ENCODE measurements around the gene CTDSPL2.

Gene CTDSPL2

GRCh38 chr15:44426975-44427755, at the start of gene CTDSPL2:
Gene CTDSPL2 (plus strand): TSS chr15:44427629. CDS start chr15:44459015, 31,386 bp downstream.
- Mint-ChIP-seq H3K36me3 (ENCODE audit: low read depth) (peaks cover 24% of the 10 kb centered on the region), H3K9me3 (no peaks in the 10 kb centered on the region), H3K4me3 (peak within 1 kb of the TSS; percentile 91), H3K4me1 (ENCODE audit: low read depth) (peaks cover 26% of the 10 kb centered on the region), H3K27me3 (no peaks in the 10 kb centered on the region), H3K27ac (peak within 1 kb of the TSS; percentile 100)
- intact Hi-C loops (cut with micrococcal nuclease) = loop anchor here (1.0 to 10.0 kb wide), 2 partner anchors 108 to 139 kb away; partner anchors contain the start of genes EIF3J and GOLM2

GRCh38 chr15:44381236-44381635, 46.2 kb upstream of the CTDSPL2 start:
- H3K36me3 Mint-ChIP-seq (ENCODE audit: low read depth) = peaks cover 25% of the 10 kb centered on the region
- peaks cover 11% of the 10 kb centered on the region for H3K4me1 Mint-ChIP-seq (ENCODE audit: low read depth)
- no peaks in the 10 kb centered on the region for H3K9me3 Mint-ChIP-seq
- H3K27ac Mint-ChIP-seq = no peak overlapping the region
- no peak overlapping the region for H3K4me3 Mint-ChIP-seq
- intact Hi-C loops (cut with micrococcal nuclease) = no loop called here
- H3K27me3 Mint-ChIP-seq = no peaks in the 10 kb centered on the region

GRCh38 chr15:44385344-44385942, 42.0 kb upstream of the CTDSPL2 start:
- Mint-ChIP-seq H3K9me3 (no peaks in the 10 kb centered on the region), H3K27ac (no peak overlapping the region), H3K27me3 (no peaks in the 10 kb centered on the region), H3K4me1 (ENCODE audit: low read depth) (peaks cover 11% of the 10 kb centered on the region), H3K4me3 (no peak overlapping the region), H3K36me3 (ENCODE audit: low read depth) (peaks cover 22% of the 10 kb centered on the region)
- intact Hi-C loops (cut with micrococcal nuclease) = no loop called here

- Mint-ChIP-seq H3K36me3 (ENCODE audit: low read depth) (peaks cover 6% of the 10 kb centered on the region), H3K9me3 (no peaks in the 10 kb centered on the region), H3K4me1 (ENCODE audit: low read depth) (no peaks in the 10 kb centered on the region), H3K27me3 (no peaks in the 10 kb centered on the region), H3K4me3 (no peak overlapping the region), H3K27ac (no peak overlapping the region)
- intact Hi-C loops (cut with micrococcal nuclease) = no loop called here
Measured at GRCh38 chr15:44394062-44394461, 33.4 kb upstream of the CTDSPL2 start.

GRCh38 chr15:44394562-44394961, 32.9 kb upstream of the CTDSPL2 start:
- no peak overlapping the region for H3K27ac Mint-ChIP-seq
- H3K4me1 Mint-ChIP-seq (ENCODE audit: low read depth) = no peaks in the 10 kb centered on the region
- no peak overlapping the region for H3K4me3 Mint-ChIP-seq
- no peaks in the 10 kb centered on the region for H3K27me3 Mint-ChIP-seq
- H3K9me3 Mint-ChIP-seq = no peaks in the 10 kb centered on the region
- intact Hi-C loops (cut with micrococcal nuclease) = no loop called here
- peaks cover 6% of the 10 kb centered on the region for H3K36me3 Mint-ChIP-seq (ENCODE audit: low read depth)

GRCh38 chr15:44397869-44398268, 29.6 kb upstream of the CTDSPL2 start:
- Mint-ChIP-seq H3K9me3 (no peaks in the 10 kb centered on the region), H3K27ac (no peak overlapping the region), H3K4me1 (ENCODE audit: low read depth) (no peaks in the 10 kb centered on the region), H3K27me3 (no peaks in the 10 kb centered on the region), H3K36me3 (ENCODE audit: low read depth) (peaks cover 19% of the 10 kb centered on the region), H3K4me3 (no peak overlapping the region)
- intact Hi-C loops (cut with micrococcal nuclease) = no loop called here

GRCh38 chr15:44414001-44414400, 13.4 kb upstream of the CTDSPL2 start:
- H3K27me3 Mint-ChIP-seq = no peaks in the 10 kb centered on the region
- H3K36me3 Mint-ChIP-seq (ENCODE audit: low read depth) = peaks cover 17% of the 10 kb centered on the region
- H3K4me3 Mint-ChIP-seq = no peak overlapping the region
- no peaks in the 10 kb centered on the region for H3K9me3 Mint-ChIP-seq
- H3K27ac Mint-ChIP-seq = no peak overlapping the region
- intact Hi-C loops (cut with micrococcal nuclease) = no loop called here
- H3K4me1 Mint-ChIP-seq (ENCODE audit: low read depth) = no peaks in the 10 kb centered on the region

- Mint-ChIP-seq H3K9me3 (no peaks in the 10 kb centered on the region), H3K4me1 (ENCODE audit: low read depth) (peaks cover 26% of the 10 kb centered on the region), H3K27ac (peak overlapping the region; percentile 100), H3K36me3 (ENCODE audit: low read depth) (peaks cover 32% of the 10 kb centered on the region), H3K4me3 (peak overlapping the region; percentile 91), H3K27me3 (no peaks in the 10 kb centered on the region)
- intact Hi-C loops (cut with micrococcal nuclease) = loop anchor here (1.0 to 10.0 kb wide), 2 partner anchors 107 to 140 kb away; partner anchors contain the start of genes EIF3J and GOLM2
Measured at GRCh38 chr15:44427756-44428724, 611 bp downstream of the CTDSPL2 start.

- Mint-ChIP-seq H3K4me3 (no peak overlapping the region), H3K9me3 (no peaks in the 10 kb centered on the region), H3K27me3 (no peaks in the 10 kb centered on the region), H3K4me1 (ENCODE audit: low read depth) (peaks cover 40% of the 10 kb centered on the region), H3K27ac (no peak overlapping the region), H3K36me3 (ENCODE audit: low read depth) (peaks cover 25% of the 10 kb centered on the region)
- intact Hi-C loops (cut with micrococcal nuclease) = no loop called here
Measured at GRCh38 chr15:44435893-44436667, 8.7 kb downstream of the CTDSPL2 start.

GRCh38 chr15:44438402-44438801, 11.0 kb downstream of the CTDSPL2 start:
- Mint-ChIP-seq H3K27me3 (no peaks in the 10 kb centered on the region), H3K36me3 (ENCODE audit: low read depth) (peaks cover 4% of the 10 kb centered on the region)

GRCh38 chr15:44441095-44441501, 13.7 kb downstream of the CTDSPL2 start:
- no peaks in the 10 kb centered on the region for H3K9me3 Mint-ChIP-seq
- intact Hi-C loops (cut with micrococcal nuclease) = no loop called here
- H3K27ac Mint-ChIP-seq = no peak overlapping the region
- H3K4me1 Mint-ChIP-seq (ENCODE audit: low read depth) = peaks cover 46% of the 10 kb centered on the region
- H3K4me3 Mint-ChIP-seq = no peak overlapping the region
- H3K27me3 Mint-ChIP-seq = no peaks in the 10 kb centered on the region
- no peaks in the 10 kb centered on the region for H3K36me3 Mint-ChIP-seq (ENCODE audit: low read depth)

More at GRCh38 chr15:44438402-44438801, 11.0 kb downstream of the CTDSPL2 start:
- Mint-ChIP-seq H3K27ac (no peak overlapping the region), H3K9me3 (no peaks in the 10 kb centered on the region), H3K4me3 (no peak overlapping the region), H3K4me1 (ENCODE audit: low read depth) (peaks cover 52% of the 10 kb centered on the region)
- intact Hi-C loops (cut with micrococcal nuclease) = no loop called here

GRCh38 chr15:44443515-44443914, 16.1 kb downstream of the CTDSPL2 start:
- no peaks in the 10 kb centered on the region for H3K27me3 Mint-ChIP-seq
- intact Hi-C loops (cut with micrococcal nuclease) = no loop called here

GRCh38 chr15:44447772-44448376, 20.4 kb downstream of the CTDSPL2 start:
- Mint-ChIP-seq H3K27me3 (no peaks in the 10 kb centered on the region), H3K9me3 (no peaks in the 10 kb centered on the region), H3K36me3 (ENCODE audit: low read depth) (peaks cover 24% of the 10 kb centered on the region), H3K4me1 (ENCODE audit: low read depth) (peaks cover 17% of the 10 kb centered on the region), H3K27ac (no peak overlapping the region), H3K4me3 (no peak overlapping the region)
- intact Hi-C loops (cut with micrococcal nuclease) = no loop called here

More at GRCh38 chr15:44443515-44443914, 16.1 kb downstream of the CTDSPL2 start:
- Mint-ChIP-seq H3K4me3 (no peak overlapping the region), H3K36me3 (ENCODE audit: low read depth) (peaks cover 17% of the 10 kb centered on the region), H3K27ac (no peak overlapping the region), H3K9me3 (no peaks in the 10 kb centered on the region), H3K4me1 (ENCODE audit: low read depth) (peaks cover 35% of the 10 kb centered on the region)
